ENCODE data around the gene ABCG2.

Gene ABCG2

GRCh38 chr4:88189881-88190585, 31.6 kb upstream of the ABCG2 start:
- Histone ChIP-seq H3K4me3 (ENCODE audit: low read depth in 1 of 2, low read length in 1 of 2) (no peak overlapping the region), H3K9me3 (no peaks in the 10 kb centered on the region), H3K36me3 (no peaks in the 10 kb centered on the region), H3K4me1 (ENCODE audit: control insufficient read depth in 1 of 2, insufficient read depth in 1 of 2, low read depth in 1 of 2, low read length in 1 of 2) (no peaks in the 10 kb centered on the region), H3K27ac (no peak overlapping the region), H3K27me3 (no peaks in the 10 kb centered on the region)
- TF ChIP-seq CTCF (IDR thresholded peaks at IDR 0.05) = no peak

DNA sequence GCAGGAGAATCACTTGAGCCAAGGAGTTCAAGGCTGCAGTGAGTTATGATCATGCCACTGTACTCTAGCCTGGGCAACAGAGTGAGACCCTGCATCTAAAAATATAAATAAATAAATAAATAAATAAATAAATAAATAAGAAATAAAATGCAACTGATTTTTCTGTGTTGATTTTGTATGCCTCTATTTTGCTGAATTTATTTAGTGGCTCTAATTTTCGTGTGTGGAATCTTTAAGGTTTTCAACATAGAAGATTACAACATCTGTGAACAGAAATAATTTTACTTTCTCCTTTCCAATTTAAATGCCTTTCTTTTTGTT, 30.9 kb upstream of the ABCG2 start:
- Histone ChIP-seq H3K36me3 (no peaks in the 10 kb centered on the region), H3K4me3 (ENCODE audit: low read depth in 1 of 2, low read length in 1 of 2) (no peak overlapping the region), H3K27me3 (no peaks in the 10 kb centered on the region), H3K4me1 (ENCODE audit: control insufficient read depth in 1 of 2, insufficient read depth in 1 of 2, low read depth in 1 of 2, low read length in 1 of 2) (no peaks in the 10 kb centered on the region), H3K27ac (no peak overlapping the region), H3K9me3 (no peaks in the 10 kb centered on the region)
- TF ChIP-seq CTCF (IDR thresholded peaks at IDR 0.05) = no peak

- no peaks in the 10 kb centered on the region for H3K27me3 ChIP-seq
- no peak for TF ChIP-seq CTCF (IDR thresholded peaks at IDR 0.05)
- H3K36me3 ChIP-seq = no peaks in the 10 kb centered on the region
- no peaks in the 10 kb centered on the region for H3K9me3 ChIP-seq
- no peak overlapping the region for H3K27ac ChIP-seq
- H3K4me1 ChIP-seq (ENCODE audit: control insufficient read depth in 1 of 2, insufficient read depth in 1 of 2, low read depth in 1 of 2, low read length in 1 of 2) = no peaks in the 10 kb centered on the region
- H3K4me3 ChIP-seq (ENCODE audit: low read depth in 1 of 2, low read length in 1 of 2) = no peak overlapping the region
Measured at GRCh38 chr4:88188738-88189417, 30.4 kb upstream of the ABCG2 start.

- H3K27ac ChIP-seq = no peak overlapping the region
- no peaks in the 10 kb centered on the region for H3K27me3 ChIP-seq
- no peaks in the 10 kb centered on the region for H3K9me3 ChIP-seq
- no peaks in the 10 kb centered on the region for H3K36me3 ChIP-seq
- TF ChIP-seq CTCF (IDR thresholded peaks at IDR 0.05) = no peak
- no peaks in the 10 kb centered on the region for H3K4me1 ChIP-seq (ENCODE audit: control insufficient read depth in 1 of 2, insufficient read depth in 1 of 2, low read depth in 1 of 2, low read length in 1 of 2)
- no peak overlapping the region for H3K4me3 ChIP-seq (ENCODE audit: low read depth in 1 of 2, low read length in 1 of 2)
Measured at GRCh38 chr4:88187766-88188165, 29.3 kb upstream of the ABCG2 start.

GRCh38 chr4:88185906-88186305, 27.5 kb upstream of the ABCG2 start:
- Histone ChIP-seq H3K27me3 (no peaks in the 10 kb centered on the region), H3K4me1 (ENCODE audit: control insufficient read depth in 1 of 2, insufficient read depth in 1 of 2, low read depth in 1 of 2, low read length in 1 of 2) (no peaks in the 10 kb centered on the region), H3K4me3 (ENCODE audit: low read depth in 1 of 2, low read length in 1 of 2) (no peak overlapping the region), H3K9me3 (no peaks in the 10 kb centered on the region), H3K27ac (no peak overlapping the region), H3K36me3 (no peaks in the 10 kb centered on the region)
- no peak for TF ChIP-seq CTCF (IDR thresholded peaks at IDR 0.05)
